HG03571 (cell line): ENCODE measurements around the gene DMBX1.

Experiments used
- ATAC-seq: cut with Tn5 transposase; IDR thresholded peaks from one replicate; pipeline ENCODE4 v1.9.1; 2021; ENCODE audit not compliant: unreplicated experiment

DMBX1 gene

GRCh38 chr1:46522969-46523320, 33.3 kb downstream of the DMBX1 start:
- ATAC-seq = no peak

- ATAC-seq = no peak
Measured at GRCh38 chr1:46523496-46524353, 34.1 kb downstream of the DMBX1 start.

- no peak for ATAC-seq
Measured at GRCh38 chr1:46524843-46525242, 35.2 kb downstream of the DMBX1 start.

- ATAC-seq = no peak
Measured at GRCh38 chr1:46525253-46525983, 35.8 kb downstream of the DMBX1 start.

- no peak for ATAC-seq
Measured at GRCh38 chr1:46526013-46526690, 36.5 kb downstream of the DMBX1 start.

- no peak for ATAC-seq
Measured at GRCh38 chr1:46526691-46527291, 37.2 kb downstream of the DMBX1 start.

- no peak for ATAC-seq
Measured at GRCh38 chr1:46527474-46528296, 38.0 kb downstream of the DMBX1 start.

GRCh38 chr1:46528297-46528955, 38.8 kb downstream of the DMBX1 start:
- no peak for ATAC-seq

- ATAC-seq = no peak
Measured at GRCh38 chr1:46529031-46529630, 39.5 kb downstream of the DMBX1 start.

- no peak for ATAC-seq
Measured at GRCh38 chr1:46530311-46530710, 40.7 kb downstream of the DMBX1 start.

GRCh38 chr1:46530791-46531409, 41.3 kb downstream of the DMBX1 start:
- no peak for ATAC-seq

GRCh38 chr1:46532095-46532494, 42.5 kb downstream of the DMBX1 start:
- ATAC-seq = no peak

- no peak for ATAC-seq
Measured at GRCh38 chr1:46532498-46533178, 43.0 kb downstream of the DMBX1 start.

- no peak for ATAC-seq
Measured at GRCh38 chr1:46533179-46533864, 43.7 kb downstream of the DMBX1 start.

GRCh38 chr1:46535063-46535462, 45.4 kb downstream of the DMBX1 start:
- ATAC-seq = no peak

GRCh38 chr1:46536527-46536926, 46.9 kb downstream of the DMBX1 start:
- ATAC-seq = no peak

- ATAC-seq = no peak
Measured at GRCh38 chr1:46537651-46538050, 48.0 kb downstream of the DMBX1 start.

- ATAC-seq = no peak
Measured at GRCh38 chr1:46538147-46538546, 48.5 kb downstream of the DMBX1 start.
